GM12873 (cell line): Measurements from ENCODE around the gene TSPAN10.

Experiments
- CTCF ChIP-seq: IDR thresholded peaks from 2 replicates; pipeline ENCODE4 v1.5.1; 2012; ENCODE audit warnings: low read depth, mild to moderate bottlenecking, moderate library complexity, low read length, control low read depth; ENCODE audit not compliant: insufficient read depth; ENCODE audit errors: missing control alignments

TSPAN10 gene

GRCh38 chr17:81676906-81677305 is 39.9 kb downstream of the TSPAN10 start:
- no peak for TF ChIP-seq CTCF

GRCh38 chr17:81680150-81680549 is 43.2 kb downstream of the TSPAN10 start:
- no peak for TF ChIP-seq CTCF

- no peak for TF ChIP-seq CTCF
Measured at GRCh38 chr17:81681672-81682071, 44.7 kb downstream of the TSPAN10 start.

GRCh38 chr17:81682565-81683207 is 45.7 kb downstream of the TSPAN10 start:
- no peak for TF ChIP-seq CTCF

- TF ChIP-seq CTCF: no peak
Measured at GRCh38 chr17:81683208-81683583, 46.2 kb downstream of the TSPAN10 start.

- no peak for TF ChIP-seq CTCF
Measured at GRCh38 chr17:81683584-81684441, 46.8 kb downstream of the TSPAN10 start, which contains the start of the genes ARL16 and HGS. ARL16 (minus strand) TSS chr17:81683797; CDS start chr17:81683753, 44 bp downstream. HGS (plus strand) TSS chr17:81684011; CDS start chr17:81684067, 56 bp downstream.

GRCh38 chr17:81684442-81684911 is 47.5 kb downstream of the TSPAN10 start:
- TF ChIP-seq CTCF: no peak
